RPMI8226 (cell line): ENCODE data around the gene CDA.
"Not testable (repeated sequence)": the region's sequence is repeated elsewhere in the genome, so short reads cannot be mapped to it uniquely, and the experiment has no call there.

Experiments
- DNase-seq: peaks from one replicate; pipeline ENCODE4 v3.0.0-alpha.2; 2015

CDA gene

DNA sequence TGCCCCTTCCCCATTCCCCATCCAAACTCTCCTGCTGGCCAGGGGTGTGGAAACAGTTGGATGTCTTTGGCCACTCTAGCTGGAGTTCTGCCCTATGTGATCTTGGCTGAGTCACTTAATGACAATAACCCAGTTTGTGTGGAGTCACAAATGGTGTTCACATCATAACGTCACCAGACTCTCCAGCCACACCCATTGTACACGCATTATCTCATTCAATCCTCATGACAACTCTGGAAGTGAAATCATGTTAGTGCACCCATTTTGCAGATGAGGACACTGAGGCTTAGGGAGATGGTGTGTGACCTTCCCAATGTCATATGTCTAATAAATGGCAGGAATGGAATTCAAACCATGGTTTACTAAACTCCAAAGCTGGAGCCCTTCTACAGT, 1.2 kb upstream of the CDA start:
- no peak for DNase-seq

DNA sequence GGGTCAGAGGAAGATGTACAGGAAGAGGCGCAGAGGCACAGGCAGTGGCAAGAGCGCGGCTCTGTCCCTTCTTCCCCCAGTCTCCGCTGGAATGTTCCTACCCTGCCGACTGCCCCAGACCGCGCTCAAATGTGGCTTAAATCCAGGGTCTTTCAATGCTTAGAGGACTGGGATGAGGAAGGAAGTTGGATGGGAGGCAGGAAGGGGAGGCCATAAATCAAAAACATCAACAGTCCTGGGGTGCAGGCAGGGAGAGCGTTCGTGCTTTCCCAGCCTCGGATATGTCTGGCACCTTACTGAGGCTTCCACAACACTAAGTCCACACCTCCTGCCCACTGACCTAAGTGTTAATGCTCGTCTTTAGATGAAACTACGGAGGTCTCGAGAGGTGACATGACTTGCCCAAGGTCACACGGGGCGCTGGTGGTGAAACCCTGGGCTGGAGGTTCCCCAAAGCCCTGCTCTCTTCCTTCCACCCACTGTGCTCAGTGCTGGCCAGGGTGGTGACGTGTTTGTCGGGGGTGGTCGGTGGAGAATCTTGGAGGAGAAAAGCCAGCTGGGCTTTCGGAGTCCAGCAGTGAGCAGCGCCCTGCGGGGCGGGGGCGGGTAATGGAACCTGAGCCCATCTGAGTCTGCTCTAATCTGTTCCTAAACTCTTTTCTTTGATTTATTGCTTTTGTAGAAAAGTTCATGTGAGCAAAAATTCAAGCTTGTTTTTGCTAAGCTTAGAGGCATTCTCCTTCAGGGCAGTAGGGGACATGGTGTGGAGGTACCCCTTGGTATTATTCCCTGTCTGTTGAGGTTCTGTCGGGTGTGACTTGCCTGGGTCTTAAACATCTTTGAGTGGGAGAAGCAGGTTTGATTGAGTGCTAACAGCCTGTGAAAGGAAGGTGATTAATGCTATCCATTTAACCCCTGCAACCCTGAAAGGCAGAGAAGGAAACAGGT, 708 bp downstream of the CDA start:
- DNase-seq, result no peak

DNA sequence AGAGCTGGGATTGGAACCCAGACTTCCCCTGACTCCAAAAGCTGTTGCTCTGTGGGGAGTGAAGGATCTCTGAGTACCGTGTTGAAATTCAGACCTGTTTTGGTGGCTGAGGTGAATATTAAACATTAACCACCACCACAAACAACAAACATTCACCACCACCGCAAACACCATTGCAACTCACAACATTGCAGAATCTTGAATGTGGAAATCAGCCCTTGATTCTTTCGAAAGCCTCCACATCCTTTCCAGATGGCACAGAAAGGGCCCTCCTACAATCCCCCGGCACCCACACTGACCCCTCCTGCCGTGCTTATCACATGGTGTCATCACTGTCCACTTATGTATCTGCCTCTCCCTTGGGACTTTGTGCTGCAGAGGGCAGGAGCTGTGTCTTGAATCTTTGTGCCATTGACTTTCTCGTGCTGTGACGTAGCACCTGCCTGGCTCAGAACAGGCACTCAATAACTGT, 1.4 kb downstream of the CDA start:
- no peak for DNase-seq

DNA sequence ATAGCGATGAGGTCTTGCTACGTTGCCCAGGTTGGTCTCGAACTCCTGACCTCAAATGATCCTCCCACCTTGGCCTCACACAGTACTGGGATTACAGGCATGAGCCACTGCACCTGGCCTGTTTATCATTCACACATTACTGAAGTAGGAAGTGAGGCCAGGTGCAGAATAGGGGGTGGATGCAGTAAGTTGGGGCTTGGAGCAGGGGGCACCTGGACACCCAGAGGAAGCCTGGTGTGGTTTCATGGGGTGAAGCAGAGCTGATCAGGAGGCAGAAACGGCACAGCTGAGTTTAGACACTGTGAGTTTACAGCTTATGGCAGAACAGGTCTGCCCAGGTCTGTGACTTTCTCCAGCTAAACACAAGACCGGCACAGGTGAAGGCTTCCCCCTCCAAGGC, 4.9 kb downstream of the CDA start:
- peak; percentile 79 for DNase-seq

DNA sequence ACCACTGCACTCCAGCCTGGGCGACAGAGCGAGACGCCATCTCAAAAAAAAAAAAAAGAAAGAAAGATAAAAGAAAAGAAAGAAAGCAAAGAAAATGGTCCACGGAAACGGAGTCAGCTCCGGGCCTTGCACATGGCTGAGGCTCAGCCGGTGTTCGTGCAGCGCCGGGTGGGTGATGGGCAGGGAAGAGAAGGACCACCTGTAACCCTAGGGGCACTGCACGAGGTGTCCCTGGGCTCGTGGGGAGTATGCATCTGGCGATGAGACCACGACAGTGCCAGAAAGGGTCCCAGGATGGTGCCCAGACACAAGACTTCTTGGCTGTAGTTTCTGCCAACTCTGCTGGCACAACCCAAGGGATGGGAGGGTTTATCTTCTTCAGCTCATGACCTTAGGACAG, 5.8 kb downstream of the CDA start:
- DNase-seq, result no peak

DNA sequence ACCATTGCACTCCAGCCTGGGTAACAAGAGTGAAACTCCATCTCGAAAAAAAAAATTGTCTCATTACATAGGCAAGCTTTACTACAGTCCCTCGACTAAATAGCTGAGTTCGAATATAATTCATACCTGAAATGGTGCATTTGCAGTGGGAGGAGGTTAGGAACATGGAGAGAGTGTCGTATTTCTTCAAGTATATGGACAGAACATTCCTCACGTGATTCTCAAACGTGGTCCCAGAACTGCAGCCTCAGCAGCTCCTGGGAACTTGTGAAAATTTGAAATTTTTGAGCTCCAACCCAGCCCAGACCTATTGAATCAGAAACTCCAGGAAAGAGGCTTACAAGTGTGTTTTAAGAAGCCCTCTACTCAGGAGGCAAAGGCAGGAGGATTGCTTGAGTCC, 7.2 kb downstream of the CDA start:
- DNase-seq, result no peak

DNA sequence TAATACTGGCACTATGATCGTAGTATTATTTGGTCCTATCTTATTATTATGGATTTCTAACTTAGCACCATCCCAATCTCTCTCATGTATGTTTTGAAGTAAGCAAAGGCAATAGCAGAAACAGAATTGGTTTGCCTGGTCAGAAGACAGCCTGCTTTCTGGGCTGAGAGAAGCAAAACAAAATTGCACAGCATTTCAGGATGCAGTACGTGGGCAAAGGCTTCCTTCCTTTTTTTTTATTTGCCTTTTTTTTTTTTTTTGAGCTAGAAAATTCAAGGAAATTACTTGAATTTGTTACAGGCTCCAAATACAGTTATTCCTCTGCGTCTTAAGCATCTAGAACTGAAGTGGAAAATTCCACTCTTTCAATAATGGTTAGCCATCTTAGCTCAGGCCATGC, 8.8 kb downstream of the CDA start:
- no peak for DNase-seq

DNA sequence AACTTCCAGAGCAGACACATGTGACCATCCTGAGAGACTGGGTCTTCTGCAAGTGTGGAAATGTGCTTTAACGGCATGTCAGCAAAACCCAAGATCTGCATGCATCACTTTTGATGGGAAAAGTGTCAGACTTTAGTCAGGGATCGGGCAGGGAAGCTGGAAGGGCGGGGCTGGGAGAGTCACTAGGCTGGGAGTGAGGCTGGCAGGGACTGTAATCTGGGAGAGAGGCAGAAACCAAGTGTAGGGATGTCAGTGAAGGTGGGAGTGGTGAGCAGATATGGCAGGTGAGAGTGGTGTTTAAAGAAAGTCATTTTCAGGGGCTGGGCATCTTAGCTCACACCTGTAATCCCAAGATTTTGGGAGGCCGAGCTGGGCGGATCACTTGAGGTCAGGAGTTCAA, 11.3 kb downstream of the CDA start:
- no peak for DNase-seq

DNA sequence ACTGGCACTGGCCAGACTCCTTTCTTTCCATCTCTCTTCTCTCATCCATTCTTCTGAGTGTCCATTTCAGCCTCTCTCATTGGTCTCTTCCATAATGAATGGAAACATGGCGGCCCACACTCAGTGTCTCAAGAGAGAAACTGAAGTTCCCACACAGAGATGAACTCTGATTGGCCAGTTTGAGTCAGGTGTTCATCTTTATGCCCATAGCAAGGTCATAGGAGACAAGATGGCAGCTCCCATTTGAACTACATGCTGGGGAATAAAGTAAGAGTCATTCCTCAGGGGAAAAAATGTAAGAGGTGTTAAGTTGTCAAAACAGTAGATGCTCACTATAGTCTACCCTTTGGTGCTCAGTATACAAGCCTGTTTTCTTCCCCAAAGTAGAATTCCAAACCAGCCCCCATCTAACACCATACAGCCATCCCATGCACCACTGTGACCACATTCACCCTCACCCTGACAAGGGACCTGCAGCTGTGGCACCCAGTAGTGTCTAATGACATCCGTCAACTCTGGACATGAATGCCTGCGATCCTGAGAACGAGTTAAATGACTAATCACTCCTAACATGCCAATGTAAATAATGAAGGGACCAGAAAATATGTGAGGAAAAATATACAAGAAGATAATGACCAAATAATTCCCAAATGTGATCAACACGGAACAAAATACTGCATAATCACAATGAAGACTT, 12.4 kb downstream of the CDA start:
- DNase-seq, result no peak

DNA sequence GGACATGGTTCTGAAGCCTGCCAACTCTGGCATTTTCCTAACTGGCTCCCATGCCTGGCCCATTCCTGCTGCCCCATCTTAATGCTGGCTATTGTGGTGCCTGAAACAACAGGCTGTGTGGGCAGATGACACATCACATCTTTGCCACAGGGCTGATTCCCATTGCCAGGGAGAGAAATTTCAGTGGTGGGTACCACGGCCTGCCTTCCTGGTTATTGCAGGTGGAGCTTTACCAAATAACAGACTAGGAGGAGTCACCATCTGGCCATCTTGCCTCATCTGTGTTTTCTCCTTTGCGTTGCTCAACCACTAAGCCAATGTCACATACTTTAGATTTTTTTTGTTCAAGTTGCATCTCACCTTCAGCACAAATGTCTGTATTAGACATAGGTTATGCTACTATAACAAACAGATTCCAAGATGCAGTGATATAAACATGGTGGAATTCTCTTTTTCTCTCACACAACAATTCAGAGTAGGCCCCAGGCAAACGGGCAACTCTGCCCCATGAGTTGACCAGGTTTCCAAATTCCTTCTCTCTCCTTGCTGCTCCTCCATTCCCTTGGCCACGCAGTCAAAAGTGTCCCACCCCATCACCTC, 14.1 kb downstream of the CDA start:
- no peak for DNase-seq

DNA sequence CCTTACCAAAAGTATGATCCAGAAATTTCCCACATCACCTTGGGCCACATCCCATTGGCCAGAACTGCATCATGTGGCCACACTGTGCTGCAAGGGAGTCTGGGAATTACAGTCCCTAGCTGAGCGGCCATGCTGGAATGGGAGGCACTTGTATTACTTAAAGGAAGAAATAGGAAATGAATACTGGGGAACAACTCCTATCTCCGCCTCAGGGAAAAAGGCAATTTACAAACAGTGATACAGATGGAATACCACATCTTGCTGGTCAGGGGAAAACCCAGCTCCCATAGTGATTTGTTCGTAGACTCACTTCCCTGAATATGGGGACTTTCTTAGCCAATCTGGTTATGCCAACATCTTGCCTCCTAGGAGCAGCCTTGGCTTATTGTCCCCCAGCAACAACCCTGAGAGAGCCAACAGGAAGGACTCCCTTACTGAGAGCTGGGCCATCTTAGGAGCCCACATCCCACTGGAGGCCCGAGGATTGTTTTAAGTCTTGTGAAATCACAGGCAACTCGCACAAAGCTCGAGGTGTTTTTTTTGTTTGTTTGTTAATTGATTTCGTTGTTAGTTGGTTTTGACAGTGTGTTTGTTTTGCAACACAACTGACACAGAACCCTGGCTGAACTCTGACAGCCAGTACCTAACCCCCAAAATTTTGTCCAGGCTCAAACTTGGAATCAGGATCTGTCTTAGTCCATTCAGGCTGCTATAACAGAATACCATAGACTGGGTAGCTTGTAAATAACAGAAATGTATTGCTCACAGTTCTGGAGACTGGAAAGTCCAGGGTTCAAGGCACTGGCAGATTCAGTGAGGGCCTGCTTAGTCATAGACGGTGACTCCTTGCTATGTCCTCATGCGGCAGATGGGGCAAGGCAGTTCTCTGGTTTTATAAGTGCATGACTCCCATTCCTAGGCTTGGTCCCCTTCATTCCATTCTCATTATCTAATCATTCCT, 14.9 kb downstream of the CDA start:
- DNase-seq, result no peak

DNA sequence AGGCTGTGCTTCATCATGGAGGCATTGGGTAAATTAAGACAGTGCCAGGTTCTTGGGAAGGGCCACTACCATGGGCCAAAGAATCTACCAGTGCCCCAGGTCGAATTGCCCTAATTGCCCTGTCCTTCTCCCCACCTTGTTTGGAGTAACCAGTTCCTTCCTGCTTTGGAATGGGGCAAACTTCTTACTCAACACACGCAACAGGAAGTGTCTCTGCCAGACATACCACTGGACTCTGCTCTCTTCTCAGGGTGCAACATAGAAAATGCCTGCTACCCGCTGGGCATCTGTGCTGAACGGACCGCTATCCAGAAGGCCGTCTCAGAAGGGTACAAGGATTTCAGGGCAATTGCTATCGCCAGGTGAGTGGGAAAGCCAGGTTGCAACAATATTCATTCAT, 15.8 kb downstream of the CDA start:
- DNase-seq, result no peak

DNA sequence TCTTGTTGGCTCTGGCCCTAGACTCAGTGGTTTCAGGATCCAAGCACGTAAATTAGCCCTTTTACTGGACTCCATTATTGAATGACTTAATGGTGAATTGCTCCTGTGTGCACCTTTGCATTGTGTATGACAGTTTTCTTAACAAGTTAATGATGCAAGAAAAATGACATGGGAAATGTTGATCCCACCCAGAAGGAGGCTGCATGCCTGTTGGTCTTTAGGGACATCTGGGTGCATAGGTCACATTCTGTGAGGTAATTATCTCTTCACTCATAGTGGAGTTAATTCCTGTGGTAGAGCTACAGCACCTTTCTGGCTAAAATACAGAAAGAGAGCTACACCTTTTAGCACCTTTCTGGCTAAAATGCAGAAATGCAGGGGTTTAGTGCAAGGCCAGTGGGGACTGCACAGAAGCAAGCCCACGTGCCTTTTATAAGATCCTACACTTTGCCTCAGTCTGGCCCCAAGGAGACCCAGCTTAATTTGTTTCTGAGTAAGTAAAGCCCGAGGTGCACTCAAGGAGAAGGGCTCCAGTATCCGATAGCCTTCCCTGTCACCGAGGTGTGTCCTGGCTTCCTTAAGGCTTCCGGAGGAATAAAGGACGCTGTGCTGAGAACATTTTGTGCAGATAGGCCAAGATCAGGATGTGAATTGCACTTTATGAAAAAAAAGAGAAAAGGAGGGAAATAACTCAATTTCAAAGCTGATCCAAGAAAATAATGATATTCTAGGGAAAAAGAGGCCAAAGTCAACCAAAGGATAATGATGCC, 18.1 kb downstream of the CDA start:
- DNase-seq, result not testable (repeated sequence)

DNA sequence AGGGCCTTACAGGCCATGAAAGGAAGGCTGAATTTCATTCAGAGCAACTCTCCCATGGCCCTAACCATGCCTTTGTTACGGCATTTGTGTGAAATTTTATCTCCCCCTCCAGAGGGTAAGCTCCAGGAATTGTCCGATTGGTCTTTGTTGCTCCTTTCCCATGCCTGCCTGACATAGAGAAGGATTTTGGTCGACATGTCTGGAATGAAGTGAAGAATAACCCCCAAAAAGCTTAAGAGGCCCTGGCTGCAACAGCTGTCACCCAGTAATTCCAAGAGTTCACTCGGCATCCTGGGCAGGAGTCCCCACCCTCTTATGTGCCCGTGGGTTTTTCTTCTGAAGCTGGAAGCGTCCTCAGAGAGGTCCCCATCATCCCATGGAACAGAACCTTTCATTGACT, 20.6 kb downstream of the CDA start:
- no peak for DNase-seq

DNA sequence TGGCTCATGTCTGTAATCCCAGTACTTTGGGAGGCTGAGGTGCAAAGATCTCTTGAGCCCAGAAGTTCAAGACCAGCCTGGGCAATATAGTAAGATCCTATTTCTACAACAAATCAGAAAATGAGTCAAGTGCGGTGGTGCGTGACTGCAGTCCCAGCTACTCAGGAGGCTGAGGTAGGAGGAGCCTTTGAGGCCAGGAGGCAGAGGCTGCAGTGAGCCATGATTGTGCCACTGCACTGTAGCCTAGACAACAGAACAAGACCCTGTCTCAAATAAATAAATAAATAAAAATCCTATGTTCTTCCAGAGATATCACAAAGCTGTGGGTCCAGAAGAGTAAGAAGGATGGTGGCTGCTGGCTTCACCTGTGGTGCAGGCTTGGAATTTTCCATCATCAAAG, 22.1 kb downstream of the CDA start:
- no peak for DNase-seq

DNA sequence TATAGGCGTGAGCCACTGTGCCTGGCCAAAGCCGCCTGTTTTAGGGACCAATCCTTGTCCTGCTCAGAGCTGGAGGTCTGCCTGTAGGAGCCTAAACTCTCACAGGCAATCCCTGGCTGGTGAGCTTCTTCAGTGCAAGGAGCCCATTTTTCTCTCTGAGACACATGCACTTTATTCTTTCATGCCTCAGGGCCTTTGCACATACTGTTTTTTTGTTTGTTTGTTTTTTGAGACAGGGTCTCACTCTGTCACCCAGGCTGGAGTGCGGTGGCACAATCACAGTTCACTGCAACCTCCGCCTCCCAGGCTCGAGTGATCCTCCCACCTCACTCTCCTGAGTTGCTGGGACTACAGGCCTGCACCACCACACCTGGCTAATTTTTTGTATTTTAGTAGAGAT, 22.8 kb downstream of the CDA start:
- no peak for DNase-seq

DNA sequence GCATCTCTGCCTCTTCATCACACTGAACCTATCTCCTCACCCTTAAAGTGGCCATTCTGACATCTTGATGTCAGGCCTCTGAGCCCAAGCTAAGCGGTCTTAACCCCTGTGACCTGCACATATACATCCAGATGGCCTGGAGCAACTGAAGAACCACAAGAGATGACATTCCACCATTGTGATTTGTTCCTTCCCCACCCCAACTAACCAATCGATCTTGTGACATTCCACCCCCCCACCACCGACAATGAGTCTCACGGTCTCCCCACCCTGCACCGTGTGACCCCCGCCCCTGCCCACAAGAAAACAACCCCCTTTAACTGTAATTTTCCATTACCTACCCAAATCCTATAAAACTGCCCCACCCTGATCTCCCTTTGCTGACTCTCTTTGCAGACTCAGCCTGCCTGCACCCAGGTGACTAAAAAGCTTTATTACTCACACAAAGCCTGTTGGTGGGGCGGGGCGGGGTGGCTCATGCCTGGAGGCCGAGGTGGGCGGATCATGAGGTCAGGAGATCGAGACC, 23.4 kb downstream of the CDA start:
- DNase-seq, result no peak

DNA sequence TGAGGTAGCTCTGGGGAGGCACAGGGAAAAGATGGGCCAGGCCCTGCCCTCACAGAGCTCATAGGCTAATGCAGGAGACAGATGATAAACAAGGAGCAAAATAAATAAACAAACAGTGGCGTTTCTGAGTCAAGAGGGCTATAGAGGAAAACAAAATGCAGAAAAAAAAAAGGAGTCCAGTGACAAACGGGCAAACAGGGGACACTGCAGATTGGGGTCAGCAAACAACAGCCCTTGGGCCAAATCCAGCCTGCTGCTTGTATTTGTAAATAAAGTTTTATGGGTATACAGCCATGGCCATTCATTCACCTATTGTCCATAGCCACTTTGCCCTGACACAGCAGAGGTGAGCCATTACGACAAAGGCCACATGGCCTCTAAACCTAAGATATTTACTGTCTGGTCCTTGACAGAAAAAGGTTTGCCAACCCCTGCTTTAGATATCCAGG, 25.3 kb downstream of the CDA start:
- DNase-seq, result no peak

DNA sequence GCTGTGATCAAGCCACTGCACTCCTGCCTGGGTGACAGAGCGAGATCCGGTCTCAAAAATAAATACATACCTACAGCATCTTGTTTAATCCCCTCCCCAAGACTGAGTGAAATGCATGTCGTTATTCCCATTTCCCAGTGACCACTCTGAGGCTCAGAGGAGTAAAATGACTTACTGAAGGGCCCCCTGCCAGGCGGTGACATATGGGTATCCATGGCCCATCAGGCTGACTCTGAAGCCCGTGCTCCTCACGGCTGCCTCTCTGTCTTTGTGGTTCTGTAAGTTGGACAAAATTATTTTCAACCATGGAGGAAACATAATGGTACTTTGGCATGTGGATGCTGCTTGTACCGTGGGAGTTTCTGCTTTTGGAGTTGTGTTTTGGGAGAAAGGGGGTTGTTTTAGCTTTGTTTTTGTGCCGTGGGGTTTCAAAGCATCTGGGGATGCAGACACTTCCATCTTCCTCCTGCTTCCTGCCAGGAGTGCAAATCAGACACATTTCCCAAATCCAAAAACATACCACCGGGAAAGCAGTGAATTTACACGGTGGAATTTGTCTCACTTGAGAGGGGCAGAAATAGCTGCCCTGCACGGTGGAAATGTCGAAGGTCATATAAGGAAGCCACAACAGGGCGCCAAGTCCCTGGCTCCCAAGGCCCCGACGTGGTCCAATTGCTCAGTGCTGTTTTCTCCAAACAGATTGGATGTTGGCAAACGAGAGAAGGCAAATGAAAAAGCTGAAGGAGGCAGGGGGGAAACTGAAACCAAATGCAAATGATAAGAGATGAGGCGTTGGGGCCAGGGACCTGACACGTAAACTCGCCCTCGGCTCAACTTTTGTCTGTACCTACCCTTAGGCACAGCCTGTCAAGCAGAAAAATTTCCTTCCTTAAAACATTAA, 27.3 kb downstream of the CDA start:
- DNase-seq, result peak; percentile 49

DNA sequence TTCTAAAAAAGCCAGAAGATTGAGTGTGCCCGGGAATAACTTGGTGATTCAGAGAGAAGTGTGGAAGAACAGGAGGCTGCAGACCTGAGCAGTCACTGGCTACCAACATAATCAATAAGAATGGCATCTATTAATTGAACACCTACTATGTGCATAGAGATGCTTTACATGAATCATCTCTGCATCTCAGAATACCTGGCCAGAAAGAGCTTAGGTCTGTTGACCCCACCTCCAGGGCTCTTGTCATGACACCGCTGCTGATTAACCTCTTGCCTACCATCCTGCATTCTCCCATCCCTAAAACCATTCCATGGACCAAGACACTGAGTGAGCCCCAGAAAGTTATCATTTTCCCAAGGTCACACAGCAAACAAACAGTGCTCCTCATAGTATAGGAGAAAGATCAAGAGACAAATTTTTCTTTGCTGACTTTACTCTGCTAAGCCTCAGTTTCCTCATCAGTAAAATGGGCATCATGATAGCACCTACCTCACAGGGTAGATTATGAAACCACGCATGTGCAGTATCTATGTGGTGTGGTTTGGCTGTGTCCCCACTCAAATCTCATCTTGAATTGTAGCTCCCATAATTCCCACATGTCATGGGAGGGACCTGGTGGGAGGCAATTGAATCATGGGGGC, 28.1 kb downstream of the CDA start:
- no peak for DNase-seq
